ENCODE results near the gene SALL1. TPM values are rescaled to one million over a fixed set of nuclear protein-coding genes. Genes with fewer than 3 reads are reported as not detected.

Gene SALL1
- total and polyA plus RNA-seq, 2 experiments from 2014 or later: 9.4 to 22.7 TPM

DNA sequence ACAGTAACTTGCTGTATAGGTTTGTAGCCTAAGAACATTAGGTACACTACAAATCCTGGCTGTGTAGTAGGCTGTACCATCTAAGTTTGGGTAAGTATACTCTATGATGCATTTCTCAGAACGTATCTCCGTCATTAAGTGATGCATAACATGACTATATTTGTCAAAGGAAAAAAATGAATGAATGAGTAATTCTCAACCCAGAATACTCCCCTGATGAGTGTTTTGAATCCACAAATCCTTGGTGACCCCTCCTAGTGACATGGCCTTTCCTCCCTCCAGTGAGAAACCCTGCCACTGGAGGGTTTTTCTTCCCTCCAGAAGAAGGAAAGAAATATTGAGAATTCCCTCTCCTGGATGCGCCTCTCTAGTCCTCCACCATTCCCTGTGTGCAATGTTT, 24.0 kb upstream of the SALL1 start (continued):
- TF ChIP-seq, protein P1, sequence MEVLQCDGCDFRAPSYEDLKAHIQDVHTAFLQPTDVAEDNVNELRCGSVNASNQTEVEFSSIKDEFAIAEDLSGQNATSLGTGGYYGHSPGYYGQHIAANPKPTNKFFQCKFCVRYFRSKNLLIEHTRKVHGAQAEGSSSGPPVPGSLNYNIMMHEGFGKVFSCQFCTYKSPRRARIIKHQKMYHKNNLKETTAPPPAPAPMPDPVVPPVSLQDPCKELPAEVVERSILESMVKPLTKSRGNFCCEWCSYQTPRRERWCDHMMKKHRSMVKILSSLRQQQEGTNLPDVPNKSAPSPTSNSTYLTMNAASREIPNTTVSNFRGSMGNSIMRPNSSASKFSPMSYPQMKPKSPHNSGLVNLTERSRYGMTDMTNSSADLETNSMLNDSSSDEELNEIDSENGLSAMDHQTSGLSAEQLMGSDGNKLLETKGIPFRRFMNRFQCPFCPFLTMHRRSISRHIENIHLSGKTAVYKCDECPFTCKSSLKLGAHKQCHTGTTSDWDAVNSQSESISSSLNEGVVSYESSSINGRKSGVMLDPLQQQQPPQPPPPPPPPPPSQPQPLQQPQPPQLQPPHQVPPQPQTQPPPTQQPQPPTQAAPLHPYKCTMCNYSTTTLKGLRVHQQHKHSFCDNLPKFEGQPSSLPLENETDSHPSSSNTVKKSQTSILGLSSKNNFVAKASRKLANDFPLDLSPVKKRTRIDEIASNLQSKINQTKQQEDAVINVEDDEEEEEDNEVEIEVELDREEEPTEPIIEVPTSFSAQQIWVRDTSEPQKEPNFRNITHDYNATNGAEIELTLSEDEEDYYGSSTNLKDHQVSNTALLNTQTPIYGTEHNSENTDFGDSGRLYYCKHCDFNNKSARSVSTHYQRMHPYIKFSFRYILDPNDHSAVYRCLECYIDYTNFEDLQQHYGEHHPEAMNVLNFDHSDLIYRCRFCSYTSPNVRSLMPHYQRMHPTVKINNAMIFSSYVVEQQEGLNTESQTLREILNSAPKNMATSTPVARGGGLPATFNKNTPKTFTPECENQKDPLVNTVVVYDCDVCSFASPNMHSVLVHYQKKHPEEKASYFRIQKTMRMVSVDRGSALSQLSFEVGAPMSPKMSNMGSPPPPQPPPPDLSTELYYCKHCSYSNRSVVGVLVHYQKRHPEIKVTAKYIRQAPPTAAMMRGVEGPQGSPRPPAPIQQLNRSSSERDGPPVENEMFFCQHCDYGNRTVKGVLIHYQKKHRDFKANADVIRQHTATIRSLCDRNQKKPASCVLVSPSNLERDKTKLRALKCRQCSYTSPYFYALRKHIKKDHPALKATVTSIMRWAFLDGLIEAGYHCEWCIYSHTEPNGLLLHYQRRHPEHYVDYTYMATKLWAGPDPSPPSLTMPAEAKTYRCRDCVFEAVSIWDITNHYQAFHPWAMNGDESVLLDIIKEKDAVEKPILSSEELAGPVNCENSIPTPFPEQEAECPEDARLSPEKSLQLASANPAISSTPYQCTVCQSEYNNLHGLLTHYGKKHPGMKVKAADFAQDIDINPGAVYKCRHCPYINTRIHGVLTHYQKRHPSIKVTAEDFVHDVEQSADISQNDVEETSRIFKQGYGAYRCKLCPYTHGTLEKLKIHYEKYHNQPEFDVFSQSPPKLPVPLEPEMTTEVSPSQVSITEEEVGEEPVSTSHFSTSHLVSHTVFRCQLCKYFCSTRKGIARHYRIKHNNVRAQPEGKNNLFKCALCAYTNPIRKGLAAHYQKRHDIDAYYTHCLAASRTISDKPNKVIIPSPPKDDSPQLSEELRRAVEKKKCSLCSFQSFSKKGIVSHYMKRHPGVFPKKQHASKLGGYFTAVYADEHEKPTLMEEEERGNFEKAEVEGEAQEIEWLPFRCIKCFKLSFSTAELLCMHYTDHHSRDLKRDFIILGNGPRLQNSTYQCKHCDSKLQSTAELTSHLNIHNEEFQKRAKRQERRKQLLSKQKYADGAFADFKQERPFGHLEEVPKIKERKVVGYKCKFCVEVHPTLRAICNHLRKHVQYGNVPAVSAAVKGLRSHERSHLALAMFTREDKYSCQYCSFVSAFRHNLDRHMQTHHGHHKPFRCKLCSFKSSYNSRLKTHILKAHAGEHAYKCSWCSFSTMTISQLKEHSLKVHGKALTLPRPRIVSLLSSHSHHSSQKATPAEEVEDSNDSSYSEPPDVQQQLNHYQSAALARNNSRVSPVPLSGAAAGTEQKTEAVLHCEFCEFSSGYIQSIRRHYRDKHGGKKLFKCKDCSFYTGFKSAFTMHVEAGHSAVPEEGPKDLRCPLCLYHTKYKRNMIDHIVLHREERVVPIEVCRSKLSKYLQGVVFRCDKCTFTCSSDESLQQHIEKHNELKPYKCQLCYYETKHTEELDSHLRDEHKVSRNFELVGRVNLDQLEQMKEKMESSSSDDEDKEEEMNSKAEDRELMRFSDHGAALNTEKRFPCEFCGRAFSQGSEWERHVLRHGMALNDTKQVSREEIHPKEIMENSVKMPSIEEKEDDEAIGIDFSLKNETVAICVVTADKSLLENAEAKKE (CRISPR knock-in tag; IDR thresholded peaks at IDR 0.05): no peak
- TF ChIP-seq EZH2phosphoT487 (IDR thresholded peaks at IDR 0.05; ENCODE audit: unreplicated experiment) (no peak), STAT1 (IDR thresholded peaks at IDR 0.05; ENCODE audit: unreplicated experiment) (no peak)
- TF ChIP-seq, protein P2, sequence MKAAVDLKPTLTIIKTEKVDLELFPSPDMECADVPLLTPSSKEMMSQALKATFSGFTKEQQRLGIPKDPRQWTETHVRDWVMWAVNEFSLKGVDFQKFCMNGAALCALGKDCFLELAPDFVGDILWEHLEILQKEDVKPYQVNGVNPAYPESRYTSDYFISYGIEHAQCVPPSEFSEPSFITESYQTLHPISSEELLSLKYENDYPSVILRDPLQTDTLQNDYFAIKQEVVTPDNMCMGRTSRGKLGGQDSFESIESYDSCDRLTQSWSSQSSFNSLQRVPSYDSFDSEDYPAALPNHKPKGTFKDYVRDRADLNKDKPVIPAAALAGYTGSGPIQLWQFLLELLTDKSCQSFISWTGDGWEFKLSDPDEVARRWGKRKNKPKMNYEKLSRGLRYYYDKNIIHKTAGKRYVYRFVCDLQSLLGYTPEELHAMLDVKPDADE (IDR thresholded peaks at IDR 0.05): no peak
- TF ChIP-seq, protein P3, sequence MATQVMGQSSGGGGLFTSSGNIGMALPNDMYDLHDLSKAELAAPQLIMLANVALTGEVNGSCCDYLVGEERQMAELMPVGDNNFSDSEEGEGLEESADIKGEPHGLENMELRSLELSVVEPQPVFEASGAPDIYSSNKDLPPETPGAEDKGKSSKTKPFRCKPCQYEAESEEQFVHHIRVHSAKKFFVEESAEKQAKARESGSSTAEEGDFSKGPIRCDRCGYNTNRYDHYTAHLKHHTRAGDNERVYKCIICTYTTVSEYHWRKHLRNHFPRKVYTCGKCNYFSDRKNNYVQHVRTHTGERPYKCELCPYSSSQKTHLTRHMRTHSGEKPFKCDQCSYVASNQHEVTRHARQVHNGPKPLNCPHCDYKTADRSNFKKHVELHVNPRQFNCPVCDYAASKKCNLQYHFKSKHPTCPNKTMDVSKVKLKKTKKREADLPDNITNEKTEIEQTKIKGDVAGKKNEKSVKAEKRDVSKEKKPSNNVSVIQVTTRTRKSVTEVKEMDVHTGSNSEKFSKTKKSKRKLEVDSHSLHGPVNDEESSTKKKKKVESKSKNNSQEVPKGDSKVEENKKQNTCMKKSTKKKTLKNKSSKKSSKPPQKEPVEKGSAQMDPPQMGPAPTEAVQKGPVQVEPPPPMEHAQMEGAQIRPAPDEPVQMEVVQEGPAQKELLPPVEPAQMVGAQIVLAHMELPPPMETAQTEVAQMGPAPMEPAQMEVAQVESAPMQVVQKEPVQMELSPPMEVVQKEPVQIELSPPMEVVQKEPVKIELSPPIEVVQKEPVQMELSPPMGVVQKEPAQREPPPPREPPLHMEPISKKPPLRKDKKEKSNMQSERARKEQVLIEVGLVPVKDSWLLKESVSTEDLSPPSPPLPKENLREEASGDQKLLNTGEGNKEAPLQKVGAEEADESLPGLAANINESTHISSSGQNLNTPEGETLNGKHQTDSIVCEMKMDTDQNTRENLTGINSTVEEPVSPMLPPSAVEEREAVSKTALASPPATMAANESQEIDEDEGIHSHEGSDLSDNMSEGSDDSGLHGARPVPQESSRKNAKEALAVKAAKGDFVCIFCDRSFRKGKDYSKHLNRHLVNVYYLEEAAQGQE (IDR thresholded peaks at IDR 0.05; ENCODE audit: unreplicated experiment): no peak
